GM19328 (cell line): Measurements from ENCODE around the gene RHBDL1.
A peak's percentile ranks its signal among the peaks of the same experiment; 100 is the strongest.

ENCODE experiments used
- ATAC-seq: cut with Tn5 transposase; IDR thresholded peaks from one replicate; pipeline ENCODE4 v1.9.1; 2021; ENCODE audit warnings: mild to moderate bottlenecking, moderate library complexity; ENCODE audit not compliant: unreplicated experiment

RHBDL1 gene

GRCh38 chr16:636206-637080, 39.0 kb upstream of the RHBDL1 start, which contains the start of gene METTL26:
METTL26 (minus strand) TSS chr16:636305; CDS start chr16:636290, 15 bp downstream.
- peak; percentile 53 for ATAC-seq

DNA sequence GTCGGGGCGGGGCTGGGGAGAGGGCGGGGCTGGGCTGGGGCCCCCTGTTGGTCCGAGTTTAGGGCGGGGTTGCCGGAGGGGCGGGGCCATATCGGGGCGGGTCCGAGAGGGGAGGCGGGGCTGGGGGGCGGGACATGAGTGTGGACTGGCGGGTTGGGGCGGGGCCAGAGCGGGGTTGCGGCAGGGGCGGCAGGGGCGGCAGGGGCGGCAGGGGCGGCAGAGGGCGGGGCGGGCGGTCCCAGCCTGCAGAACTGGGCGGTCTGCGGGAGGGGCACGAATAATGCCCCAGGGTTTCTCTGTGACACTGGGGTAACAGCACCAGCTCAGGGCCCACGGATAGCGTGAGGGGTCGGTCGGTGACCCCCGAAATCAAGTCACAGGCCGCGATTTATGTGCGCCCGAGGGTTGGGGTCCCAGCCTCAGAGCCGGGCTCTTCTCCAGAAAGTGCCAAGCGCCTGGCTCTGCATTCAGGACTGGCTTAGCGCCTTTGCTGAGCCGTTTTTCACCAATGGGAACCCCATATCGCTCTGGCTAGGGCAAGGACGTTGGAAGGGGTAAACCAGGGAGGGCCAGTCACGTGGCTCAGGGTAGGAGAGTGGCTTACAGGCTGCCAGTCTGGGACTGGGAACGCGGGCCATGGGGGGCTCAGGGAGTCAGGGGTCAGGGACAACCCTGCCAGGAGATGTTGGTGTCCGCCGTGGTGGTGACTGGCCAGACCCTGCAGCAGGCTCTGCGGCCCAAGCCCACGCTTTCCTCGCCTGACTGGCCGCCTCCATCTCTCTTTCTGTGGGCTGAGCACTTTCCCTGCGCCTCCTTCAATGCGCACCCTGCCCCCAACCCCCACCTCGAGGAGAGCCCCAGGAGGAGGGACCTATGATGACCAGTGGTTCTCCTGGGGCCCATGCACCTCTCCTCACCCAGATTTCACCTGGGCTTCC, 38.1 kb upstream of the RHBDL1 start:
- ATAC-seq: no peak

GRCh38 chr16:638034-638543, 37.4 kb upstream of the RHBDL1 start:
- no peak for ATAC-seq

DNA sequence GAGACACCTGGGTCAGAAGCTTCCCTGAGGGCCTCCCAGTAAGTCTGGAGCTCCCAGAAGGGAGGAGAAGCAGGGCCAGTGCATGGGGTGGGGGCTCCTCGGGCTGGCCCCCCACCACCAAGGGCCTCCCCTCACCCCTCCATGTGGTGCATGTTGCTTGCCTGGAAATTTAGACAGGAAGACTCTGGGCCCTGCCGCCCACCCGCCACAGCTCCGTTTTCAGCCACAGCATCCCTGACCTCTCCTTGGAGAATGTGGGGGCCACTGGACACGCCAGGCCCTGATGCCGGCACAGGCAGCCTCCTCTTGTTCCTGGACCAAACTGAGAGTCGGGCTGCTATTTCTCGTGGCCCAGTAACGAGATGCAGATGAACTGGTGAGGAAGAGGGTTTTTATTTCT, 36.6 kb upstream of the RHBDL1 start:
- ATAC-seq: no peak

- ATAC-seq: no peak
Measured at GRCh38 chr16:640614-641013, 34.9 kb upstream of the RHBDL1 start.

DNA sequence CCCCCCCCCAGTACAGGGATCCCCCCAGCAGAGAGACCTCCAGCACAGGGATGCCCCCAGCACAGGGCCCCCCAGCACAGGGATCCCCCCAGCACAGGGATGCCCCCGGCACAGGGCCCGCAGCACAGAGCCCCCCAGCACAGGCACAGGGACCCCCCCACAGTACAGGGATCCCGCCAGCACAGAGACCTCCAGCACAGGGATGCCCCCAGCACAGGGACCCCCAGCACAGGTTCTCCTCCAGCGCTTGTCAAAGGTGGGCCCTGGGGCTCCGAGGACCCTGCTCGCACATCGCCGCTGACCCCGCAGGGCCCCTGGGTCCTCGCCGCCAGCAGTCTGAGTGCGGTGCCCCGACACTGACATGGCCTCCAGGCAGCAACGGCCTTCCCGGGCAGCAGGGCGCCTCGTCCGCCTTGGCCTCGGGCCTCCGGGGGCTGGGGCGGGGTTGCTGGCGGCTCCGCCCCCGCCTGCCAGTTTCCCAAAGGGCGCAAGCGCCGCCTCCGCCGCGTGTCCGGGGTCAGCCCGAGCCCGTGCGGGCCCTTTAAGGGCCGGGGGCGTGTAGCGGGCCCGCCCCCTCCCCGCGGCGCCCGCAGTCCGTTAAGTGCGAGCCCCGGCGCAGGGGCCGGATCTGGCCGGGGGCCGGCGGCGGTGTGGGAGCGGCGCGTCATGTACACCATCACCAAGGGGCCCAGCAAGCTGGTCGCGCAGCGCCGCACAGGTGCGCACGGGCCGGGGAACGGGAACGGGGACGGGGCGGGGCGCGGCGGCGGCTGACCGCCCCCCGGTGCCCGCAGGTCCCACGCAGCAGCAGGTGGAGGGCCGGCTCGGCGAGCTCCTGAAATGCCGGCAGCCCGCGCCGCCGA, 33.9 kb upstream of the RHBDL1 start, which contains the start of gene MCRIP2:
Gene MCRIP2, plus strand, starts transcription at position 503 of the 863 bp plus-strand sequence. Its CDS starts 164 bp downstream, at position 667.
- ATAC-seq: no peak

DNA sequence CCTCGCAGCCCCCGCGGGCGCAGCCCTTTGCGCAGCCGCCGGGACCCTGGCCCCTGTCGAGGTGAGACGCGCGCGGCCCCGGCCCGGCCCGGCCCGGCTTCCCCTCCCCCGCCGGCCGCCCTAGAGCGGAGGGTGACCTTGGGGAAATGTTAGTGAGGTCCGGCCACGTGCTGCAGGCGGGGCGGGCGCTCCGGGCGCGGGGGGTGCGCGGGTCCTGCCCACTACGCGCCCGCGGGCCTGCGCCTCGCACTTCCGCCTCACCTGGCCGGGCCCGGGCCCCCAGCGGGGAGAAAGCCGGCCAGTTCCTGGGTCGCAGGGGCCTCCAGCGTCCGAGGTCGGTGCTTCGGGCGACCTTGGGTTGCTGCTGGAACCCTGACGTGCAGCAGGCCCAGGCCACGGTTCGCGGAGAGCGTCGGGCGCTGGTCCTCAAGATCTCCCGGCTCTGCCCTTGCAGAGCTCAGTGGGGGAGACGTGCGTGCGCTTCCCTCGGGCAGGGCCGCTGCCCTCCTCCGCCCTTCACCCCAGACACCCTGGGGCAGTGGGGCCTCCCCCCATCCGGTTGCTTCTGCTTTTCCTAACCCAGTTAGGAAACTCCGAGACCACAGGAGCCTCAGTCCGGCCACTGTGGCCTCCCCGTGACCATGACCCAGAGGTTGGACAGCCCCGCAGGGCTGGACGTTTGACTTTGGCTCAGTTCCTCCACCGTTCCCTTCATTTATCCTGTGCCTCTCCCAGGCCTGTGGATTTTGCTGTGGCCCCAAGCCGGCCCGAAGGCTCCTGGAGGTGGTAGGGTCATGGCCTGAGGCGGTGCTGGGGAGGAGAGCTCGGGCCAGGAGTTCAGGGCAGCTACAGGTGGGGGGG, 33.1 kb upstream of the RHBDL1 start:
- no peak for ATAC-seq

- ATAC-seq: no peak
Measured at GRCh38 chr16:643050-643368, 32.5 kb upstream of the RHBDL1 start.

- no peak for ATAC-seq
Measured at GRCh38 chr16:644556-644955, 30.9 kb upstream of the RHBDL1 start.

DNA sequence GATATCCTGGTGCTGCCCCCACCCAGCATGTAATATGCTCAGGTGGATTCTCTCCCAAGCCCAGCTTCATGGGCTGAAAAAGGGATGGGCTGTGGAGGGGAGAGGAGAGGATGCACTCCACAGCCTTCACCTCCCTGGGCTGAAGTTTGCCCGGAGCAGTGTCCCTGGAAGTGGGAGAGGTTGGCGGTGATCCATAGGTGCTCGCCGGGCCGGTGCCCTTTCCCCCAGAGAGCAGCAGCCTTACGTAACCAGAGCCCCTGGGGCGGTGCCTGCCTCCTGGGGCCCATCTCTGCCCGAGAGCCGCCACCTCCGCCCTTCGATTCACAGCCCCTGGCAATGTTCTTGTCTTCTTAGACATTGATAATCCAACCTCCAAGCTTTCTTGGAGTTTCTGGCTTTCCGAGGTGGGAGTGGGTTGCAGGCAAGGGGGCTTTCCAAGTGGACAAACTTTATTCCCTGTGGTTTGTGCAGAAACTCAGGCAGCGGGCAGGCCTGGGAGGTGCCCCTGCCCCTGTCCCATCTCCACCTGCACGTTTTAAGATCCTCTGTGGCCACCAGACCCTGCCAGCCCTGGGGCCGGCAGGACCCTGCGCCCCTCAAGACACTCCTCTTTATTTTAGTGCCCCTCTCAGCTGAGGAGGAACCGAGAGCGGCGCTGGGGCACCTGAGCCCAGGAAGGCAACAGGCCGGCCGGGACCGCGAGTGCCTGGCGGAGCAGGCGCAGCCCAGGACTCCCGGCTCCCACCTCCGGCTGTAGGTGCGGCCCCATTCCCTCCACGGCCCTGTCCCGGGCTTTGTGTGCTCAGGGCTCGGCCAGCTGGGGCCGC, 29.4 kb upstream of the RHBDL1 start:
- no peak for ATAC-seq

DNA sequence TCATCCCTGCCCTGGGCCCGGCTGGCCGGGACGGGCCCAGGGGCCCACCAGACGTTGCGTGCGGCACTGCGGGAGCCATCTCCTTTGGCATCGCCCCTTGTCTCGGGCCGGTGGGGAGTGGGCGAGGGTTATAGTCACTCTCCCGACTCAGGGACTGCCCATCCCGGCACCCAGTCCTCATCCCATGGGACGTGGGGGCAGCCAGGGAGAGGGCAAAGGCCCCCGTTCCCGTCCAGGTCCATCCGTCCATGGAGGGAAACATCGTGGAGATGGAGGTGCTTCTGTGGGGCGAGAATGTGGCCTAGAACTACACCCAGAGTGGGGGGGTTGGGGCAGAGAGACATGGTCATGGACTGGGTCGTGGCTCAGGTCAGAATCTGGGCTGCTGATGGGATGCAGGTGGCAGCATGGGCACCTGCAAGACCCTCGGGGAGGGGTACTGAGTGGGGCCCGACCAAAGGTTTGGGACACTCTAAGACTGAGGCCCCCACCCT, 28.7 kb upstream of the RHBDL1 start:
- ATAC-seq: no peak

DNA sequence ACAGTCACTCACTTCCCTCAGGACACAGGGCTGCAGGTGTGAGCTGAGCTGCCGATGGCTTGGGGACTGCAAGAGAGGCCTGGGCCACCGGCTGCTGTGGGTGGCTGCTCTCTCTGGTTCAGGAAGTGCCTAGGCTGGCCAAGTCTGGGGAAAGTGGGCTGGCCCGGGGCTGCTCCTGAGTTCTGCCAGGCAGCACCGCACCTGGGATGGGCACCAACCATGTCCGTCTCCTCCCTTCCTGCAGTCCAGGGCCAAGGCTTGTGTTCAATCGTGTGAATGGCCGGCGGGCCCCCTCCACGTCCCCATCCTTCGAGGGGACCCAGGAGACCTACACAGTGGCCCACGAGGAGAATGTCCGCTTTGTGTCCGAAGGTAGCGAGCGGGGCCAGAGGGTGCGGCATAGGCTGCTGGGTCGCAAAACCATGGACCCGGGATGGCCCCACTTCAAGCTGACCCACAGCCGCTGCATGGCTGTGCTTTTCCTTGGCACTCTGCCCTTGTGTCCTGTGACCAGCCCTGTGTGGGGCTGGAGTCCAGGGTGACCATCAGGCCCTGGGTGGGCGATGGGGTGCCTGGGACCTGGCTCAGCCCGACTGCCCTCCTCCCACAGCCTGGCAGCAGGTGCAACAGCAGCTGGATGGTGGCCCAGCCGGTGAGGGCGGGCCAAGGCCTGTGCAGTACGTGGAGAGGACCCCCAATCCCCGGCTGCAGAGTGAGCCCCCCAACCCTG, 28.1 kb upstream of the RHBDL1 start:
- no peak for ATAC-seq

DNA sequence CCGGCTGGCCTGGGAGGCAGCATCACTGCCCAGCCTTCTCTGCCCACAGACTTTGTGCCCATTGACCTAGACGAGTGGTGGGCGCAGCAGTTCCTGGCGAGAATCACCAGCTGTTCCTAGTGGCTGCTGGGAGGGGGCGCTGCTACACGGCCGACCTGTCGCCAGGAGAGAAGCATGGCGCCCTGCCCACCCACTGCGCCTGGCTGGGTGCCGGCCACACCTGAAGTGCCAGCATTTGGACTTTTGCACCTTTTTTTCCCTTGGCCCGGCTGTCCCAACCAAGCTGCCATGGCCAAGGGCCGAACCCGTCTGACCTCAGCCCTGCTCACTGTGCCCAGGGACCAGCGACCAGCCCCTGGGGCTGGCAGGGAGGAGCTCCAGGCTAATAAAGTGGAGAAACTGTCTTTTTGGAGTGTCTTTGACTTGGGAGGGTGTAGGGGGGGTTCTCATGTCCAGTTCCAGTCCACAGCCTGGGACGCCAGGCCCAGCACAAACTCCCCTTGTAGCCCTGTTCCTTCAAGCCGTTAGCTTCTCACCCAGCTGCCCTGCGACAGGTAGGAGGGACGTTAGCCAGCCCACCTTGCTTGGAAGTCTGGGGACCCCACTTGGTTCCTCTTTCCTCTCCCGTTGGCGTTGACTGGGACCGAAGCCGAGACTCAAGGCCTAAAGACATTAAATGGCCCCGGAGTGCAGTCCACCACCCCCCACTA, 27.2 kb upstream of the RHBDL1 start:
- no peak for ATAC-seq

- ATAC-seq: peak; percentile 79
Measured at GRCh38 chr16:648781-649589, 26.5 kb upstream of the RHBDL1 start, which contains the start of gene WDR90. WDR90 (plus strand) TSS chr16:649365; CDS start chr16:649417, 52 bp downstream.

- ATAC-seq: peak; percentile 5
Measured at GRCh38 chr16:649631-650030, 25.8 kb upstream of the RHBDL1 start.

- no peak for ATAC-seq
Measured at GRCh38 chr16:651844-652243, 23.6 kb upstream of the RHBDL1 start.
